Measurements from ENCODE around the gene MRTFA. TPM values are rescaled to one million over a fixed set of nuclear protein-coding genes. Genes with fewer than 3 reads are reported as not detected.

MRTFA gene
- total RNA-seq, 1 donor from 2014 or later, result 11.3 TPM

DNA sequence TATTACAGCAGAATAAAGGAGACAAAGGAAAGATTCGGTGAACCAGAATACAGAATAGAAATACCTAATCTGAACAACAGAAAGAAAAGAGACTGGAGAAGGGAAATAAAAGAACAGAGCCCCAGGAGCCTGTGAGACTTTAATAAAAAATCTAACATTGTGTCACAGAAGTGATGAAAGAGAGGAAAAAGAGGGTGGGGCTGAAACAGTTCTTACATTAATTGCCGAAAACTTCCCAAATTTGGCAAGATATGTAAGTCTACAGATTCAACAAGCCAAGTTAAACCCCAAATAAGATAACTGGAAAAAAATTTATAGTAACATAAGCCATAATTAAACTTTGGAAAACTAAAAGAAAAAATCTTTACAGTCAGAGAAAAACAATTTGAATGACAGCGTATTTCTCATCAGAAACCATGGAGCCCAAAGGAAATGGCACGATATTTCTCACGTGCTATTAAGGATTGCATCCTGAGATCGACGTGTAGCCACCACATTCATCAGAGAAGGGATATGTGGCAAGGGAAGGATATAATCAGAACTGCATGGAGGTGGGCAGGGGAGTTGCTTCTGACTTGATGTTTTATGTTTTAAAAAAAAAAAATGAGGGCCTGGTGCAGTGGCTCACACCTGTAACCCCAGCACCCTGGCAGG is 192.2 kb downstream of the MRTFA start:
- Mint-ChIP-seq H3K9me3 (peaks cover 11% of the 10 kb centered on the region), H3K27ac (no peak overlapping the region), H3K27me3 (ENCODE audit: insufficient read depth, low read depth) (no peaks in the 10 kb centered on the region), H3K4me1 (peaks cover 2% of the 10 kb centered on the region), H3K36me3 (peaks cover 17% of the 10 kb centered on the region), H3K4me3 (no peak overlapping the region)
- no peak overlapping the region for H3K4me3 ChIP-seq
- H3K9me3 ChIP-seq (ENCODE audit: low read depth), result no peaks in the 10 kb centered on the region
- H4K20me1 ChIP-seq (ENCODE audit: low read depth), result no peaks in the 10 kb centered on the region
- no peak for TF ChIP-seq EZH2phosphoT487 (IDR thresholded peaks at IDR 0.05)
- no peak for TF ChIP-seq EZH2 (IDR thresholded peaks at IDR 0.05)
- TF ChIP-seq, protein P1, sequence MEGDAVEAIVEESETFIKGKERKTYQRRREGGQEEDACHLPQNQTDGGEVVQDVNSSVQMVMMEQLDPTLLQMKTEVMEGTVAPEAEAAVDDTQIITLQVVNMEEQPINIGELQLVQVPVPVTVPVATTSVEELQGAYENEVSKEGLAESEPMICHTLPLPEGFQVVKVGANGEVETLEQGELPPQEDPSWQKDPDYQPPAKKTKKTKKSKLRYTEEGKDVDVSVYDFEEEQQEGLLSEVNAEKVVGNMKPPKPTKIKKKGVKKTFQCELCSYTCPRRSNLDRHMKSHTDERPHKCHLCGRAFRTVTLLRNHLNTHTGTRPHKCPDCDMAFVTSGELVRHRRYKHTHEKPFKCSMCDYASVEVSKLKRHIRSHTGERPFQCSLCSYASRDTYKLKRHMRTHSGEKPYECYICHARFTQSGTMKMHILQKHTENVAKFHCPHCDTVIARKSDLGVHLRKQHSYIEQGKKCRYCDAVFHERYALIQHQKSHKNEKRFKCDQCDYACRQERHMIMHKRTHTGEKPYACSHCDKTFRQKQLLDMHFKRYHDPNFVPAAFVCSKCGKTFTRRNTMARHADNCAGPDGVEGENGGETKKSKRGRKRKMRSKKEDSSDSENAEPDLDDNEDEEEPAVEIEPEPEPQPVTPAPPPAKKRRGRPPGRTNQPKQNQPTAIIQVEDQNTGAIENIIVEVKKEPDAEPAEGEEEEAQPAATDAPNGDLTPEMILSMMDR (IDR thresholded peaks at IDR 0.05), result no peak
- no peaks in the 10 kb centered on the region for H3K36me3 ChIP-seq
- no peak overlapping the region for H3K4me2 ChIP-seq
- no peak for DNase-seq (ENCODE audit: low spot score)
- no peaks in the 10 kb centered on the region for H3K4me1 ChIP-seq
- H3F3A ChIP-seq (ENCODE audit: low read depth), result no peaks in the 10 kb centered on the region
- H3K79me2 ChIP-seq (ENCODE audit: low read depth), result no peaks in the 10 kb centered on the region
- H3K9ac ChIP-seq, result no peak overlapping the region
- no peaks in the 10 kb centered on the region for H3K27me3 ChIP-seq
- H3K27ac ChIP-seq, result no peak overlapping the region
- no peak overlapping the region for H2AFZ ChIP-seq (replicated peaks)

DNA sequence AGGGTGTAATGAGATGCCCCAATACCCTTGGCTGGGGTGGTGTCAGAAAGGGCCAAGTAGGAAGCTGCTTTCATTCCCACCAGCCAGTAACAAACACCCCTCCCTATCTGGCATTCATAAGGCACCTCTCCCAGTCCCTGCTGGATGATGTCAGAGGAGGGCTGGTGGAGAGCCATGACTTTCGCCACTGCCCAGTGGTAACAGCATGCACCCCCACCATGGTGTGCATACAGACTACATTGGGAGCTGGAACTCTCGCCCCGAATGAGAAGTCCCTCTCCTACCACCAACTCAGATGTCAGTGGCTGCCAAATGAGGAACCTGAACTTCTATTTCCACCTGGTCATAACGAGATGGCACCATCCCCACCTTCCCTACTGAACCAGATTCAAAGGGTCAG is 192.8 kb downstream of the MRTFA start:
- TF ChIP-seq, protein P1 (IDR thresholded peaks at IDR 0.05), result no peak
- TF ChIP-seq EZH2 (IDR thresholded peaks at IDR 0.05) (no peak), EZH2phosphoT487 (IDR thresholded peaks at IDR 0.05) (no peak)
- Histone ChIP-seq H3K4me3 (no peak overlapping the region), H3K9me3 (ENCODE audit: low read depth) (no peaks in the 10 kb centered on the region), H3F3A (ENCODE audit: low read depth) (no peaks in the 10 kb centered on the region), H3K36me3 (no peaks in the 10 kb centered on the region), H3K4me2 (no peak overlapping the region), H3K27me3 (no peaks in the 10 kb centered on the region), H4K20me1 (ENCODE audit: low read depth) (no peaks in the 10 kb centered on the region), H3K79me2 (ENCODE audit: low read depth) (no peaks in the 10 kb centered on the region), H3K27ac (no peak overlapping the region), H3K4me1 (no peaks in the 10 kb centered on the region), H3K9ac (no peak overlapping the region), H2AFZ (replicated peaks) (no peak overlapping the region)
- H3K4me1 Mint-ChIP-seq, result peaks cover 2% of the 10 kb centered on the region
- H3K9me3 Mint-ChIP-seq, result peaks cover 11% of the 10 kb centered on the region
- H3K27me3 Mint-ChIP-seq (ENCODE audit: insufficient read depth, low read depth), result no peaks in the 10 kb centered on the region
- peaks cover 17% of the 10 kb centered on the region for H3K36me3 Mint-ChIP-seq
- no peak for DNase-seq (ENCODE audit: low spot score)
- no peak overlapping the region for H3K27ac Mint-ChIP-seq
- no peak overlapping the region for H3K4me3 Mint-ChIP-seq

DNA sequence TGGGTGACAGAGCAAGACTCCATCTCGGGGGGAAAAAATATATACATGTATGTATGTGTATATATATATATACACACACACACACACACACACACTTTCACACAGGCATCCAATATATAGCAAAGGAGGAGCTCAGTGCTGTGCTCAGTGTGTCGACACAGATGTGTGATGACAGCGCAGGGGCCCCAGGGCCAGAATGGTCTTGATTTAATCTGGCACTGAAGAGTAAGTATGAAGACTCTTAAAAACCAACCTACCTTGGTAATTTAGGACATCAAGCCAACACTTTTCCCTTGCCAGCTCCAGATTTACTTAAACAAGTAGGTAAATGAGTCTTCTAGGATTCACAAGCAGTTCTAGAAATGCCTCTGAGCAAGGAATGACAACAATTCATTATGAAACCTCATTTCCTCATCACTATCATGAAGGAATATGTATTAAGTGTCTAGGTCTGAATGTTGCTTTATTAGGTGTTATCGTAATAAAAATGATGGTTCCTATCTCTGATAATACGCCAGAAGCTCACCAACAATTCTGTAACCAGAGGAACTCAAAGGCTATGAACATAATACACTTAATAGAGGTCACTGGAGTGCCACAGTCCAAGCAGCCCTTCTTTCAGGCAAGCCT is 194.6 kb downstream of the MRTFA start:
- H3K4me3 Mint-ChIP-seq, result no peak overlapping the region
- H3K27ac Mint-ChIP-seq, result no peak overlapping the region
- no peak overlapping the region for H3K9ac ChIP-seq
- H3K27me3 ChIP-seq, result no peaks in the 10 kb centered on the region
- H2AFZ ChIP-seq (replicated peaks), result no peak overlapping the region
- no peaks in the 10 kb centered on the region for H3K9me3 ChIP-seq (ENCODE audit: low read depth)
- H3F3A ChIP-seq (ENCODE audit: low read depth), result peaks cover 8% of the 10 kb centered on the region
- peaks cover 5% of the 10 kb centered on the region for H3K4me1 Mint-ChIP-seq
- H3K36me3 ChIP-seq, result no peaks in the 10 kb centered on the region
- peaks cover 4% of the 10 kb centered on the region for H4K20me1 ChIP-seq (ENCODE audit: low read depth)
- H3K4me3 ChIP-seq, result no peak overlapping the region
- H3K4me2 ChIP-seq, result no peak overlapping the region
- H3K36me3 Mint-ChIP-seq, result peaks cover 17% of the 10 kb centered on the region
- TF ChIP-seq EZH2phosphoT487 (IDR thresholded peaks at IDR 0.05) (no peak), EZH2 (IDR thresholded peaks at IDR 0.05) (no peak)
- TF ChIP-seq, protein P1 (IDR thresholded peaks at IDR 0.05), result no peak
- H3K9me3 Mint-ChIP-seq, result peaks cover 11% of the 10 kb centered on the region
- no peak overlapping the region for H3K27ac ChIP-seq
- H3K79me2 ChIP-seq (ENCODE audit: low read depth), result no peaks in the 10 kb centered on the region
- DNase-seq (ENCODE audit: low spot score), result no peak
- H3K27me3 Mint-ChIP-seq (ENCODE audit: insufficient read depth, low read depth), result no peaks in the 10 kb centered on the region
- H3K4me1 ChIP-seq, result no peaks in the 10 kb centered on the region
